Measurements from ENCODE around the gene ZNF598.
A peak's percentile ranks its signal among the peaks of the same experiment; 100 is the strongest.

The ZNF598 gene

DNA sequence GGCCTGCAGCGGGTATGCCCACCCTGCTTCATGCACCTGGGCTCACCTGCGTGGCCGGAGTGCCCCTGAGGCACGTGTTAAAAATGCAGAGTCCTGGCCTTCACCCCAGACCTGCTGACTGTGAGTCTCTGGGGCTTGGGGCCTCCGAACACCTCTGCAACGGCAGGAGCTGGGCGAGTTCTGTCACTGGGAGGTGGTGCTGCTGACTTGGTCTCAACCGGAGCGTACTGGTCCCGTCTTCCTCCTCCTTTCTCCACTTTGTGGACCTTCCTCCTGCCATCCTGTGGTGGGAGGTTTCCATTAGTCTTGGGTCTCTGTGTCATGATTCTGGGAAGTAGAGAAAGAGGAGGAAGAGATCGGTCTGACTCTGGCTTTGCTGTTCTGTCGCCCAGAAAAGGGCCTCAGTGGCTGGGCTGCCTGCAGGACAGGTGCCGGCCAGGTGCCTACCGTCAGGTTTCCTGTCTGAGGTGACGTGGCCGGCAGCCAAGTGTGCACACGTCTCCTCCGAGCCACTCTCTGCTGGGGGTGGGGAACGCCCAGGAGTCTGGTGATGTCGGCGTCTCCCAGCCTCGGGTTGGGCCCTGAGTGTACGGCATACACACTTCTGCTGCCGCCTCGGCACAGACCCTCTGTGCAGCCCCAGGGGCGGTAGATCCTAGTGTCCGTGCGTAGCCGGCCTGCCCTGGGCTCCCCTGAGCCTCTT lies 45.1 kb upstream of the ZNF598 start:
- TF ChIP-seq, protein P1, sequence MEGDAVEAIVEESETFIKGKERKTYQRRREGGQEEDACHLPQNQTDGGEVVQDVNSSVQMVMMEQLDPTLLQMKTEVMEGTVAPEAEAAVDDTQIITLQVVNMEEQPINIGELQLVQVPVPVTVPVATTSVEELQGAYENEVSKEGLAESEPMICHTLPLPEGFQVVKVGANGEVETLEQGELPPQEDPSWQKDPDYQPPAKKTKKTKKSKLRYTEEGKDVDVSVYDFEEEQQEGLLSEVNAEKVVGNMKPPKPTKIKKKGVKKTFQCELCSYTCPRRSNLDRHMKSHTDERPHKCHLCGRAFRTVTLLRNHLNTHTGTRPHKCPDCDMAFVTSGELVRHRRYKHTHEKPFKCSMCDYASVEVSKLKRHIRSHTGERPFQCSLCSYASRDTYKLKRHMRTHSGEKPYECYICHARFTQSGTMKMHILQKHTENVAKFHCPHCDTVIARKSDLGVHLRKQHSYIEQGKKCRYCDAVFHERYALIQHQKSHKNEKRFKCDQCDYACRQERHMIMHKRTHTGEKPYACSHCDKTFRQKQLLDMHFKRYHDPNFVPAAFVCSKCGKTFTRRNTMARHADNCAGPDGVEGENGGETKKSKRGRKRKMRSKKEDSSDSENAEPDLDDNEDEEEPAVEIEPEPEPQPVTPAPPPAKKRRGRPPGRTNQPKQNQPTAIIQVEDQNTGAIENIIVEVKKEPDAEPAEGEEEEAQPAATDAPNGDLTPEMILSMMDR (IDR thresholded peaks at IDR 0.05; ENCODE audit: low read depth, low read length, missing control alignments): no peak
- in situ Hi-C loops (cut with HindIII; ENCODE audit: low sequenced_read_pairs): no loop called here
- DNase-seq (ENCODE audit: low read depth): no peak

DNA sequence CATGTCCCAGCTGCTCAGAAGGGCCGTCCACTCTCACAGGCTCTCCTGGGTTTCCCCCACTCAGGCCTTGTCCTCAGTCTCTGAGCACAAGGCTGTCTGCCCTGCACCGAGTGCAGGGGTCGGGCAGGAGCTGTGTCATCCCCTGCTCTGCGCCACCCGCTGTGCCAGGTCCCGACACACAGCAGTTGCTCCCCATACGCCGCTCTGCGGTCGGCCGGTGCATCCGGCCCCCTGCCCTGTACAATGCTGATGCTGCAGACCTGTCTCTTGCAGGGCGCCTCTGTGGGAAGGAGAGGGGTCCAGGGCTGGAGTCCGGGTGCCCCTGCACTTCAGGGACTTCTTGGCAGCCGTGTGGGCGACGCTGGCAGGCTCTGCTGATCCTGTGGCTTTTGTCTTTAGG lies 44.3 kb upstream of the ZNF598 start:
- no peak for DNase-seq (ENCODE audit: low read depth)
- TF ChIP-seq, protein P1 (IDR thresholded peaks at IDR 0.05; ENCODE audit: low read depth, low read length, missing control alignments): no peak
- H3K4me3 ChIP-seq (ENCODE audit: low read depth, low read length): no peak overlapping the region
- in situ Hi-C loops (cut with HindIII; ENCODE audit: low sequenced_read_pairs): no loop called here

More for the DNA sequence above, 45.1 kb upstream of the ZNF598 start:
- H3K4me3 ChIP-seq (ENCODE audit: low read depth, low read length): no peak overlapping the region

DNA sequence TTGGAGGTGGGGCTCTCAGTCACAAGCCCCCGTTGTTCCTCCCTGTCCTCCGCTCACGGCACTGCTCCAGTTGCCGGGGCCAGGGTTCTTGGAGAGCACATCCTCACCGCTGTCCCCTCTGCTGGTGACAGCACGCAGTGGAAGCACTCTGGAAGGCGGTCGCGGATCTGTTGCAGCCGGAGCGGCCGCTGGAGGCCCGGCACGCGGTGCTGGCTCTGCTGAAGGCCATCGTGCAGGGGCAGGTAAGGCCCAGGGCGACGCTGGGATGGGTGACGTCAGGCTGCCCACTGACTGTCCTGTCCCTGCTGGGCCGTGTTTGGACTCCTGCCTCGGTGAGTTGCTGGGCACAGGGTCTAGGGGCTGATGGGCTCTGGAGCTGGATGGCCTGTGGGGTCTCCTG lies 43.6 kb upstream of the ZNF598 start:
- TF ChIP-seq, protein P1 (IDR thresholded peaks at IDR 0.05; ENCODE audit: low read depth, low read length, missing control alignments): no peak
- in situ Hi-C loops (cut with HindIII; ENCODE audit: low sequenced_read_pairs): no loop called here

DNA sequence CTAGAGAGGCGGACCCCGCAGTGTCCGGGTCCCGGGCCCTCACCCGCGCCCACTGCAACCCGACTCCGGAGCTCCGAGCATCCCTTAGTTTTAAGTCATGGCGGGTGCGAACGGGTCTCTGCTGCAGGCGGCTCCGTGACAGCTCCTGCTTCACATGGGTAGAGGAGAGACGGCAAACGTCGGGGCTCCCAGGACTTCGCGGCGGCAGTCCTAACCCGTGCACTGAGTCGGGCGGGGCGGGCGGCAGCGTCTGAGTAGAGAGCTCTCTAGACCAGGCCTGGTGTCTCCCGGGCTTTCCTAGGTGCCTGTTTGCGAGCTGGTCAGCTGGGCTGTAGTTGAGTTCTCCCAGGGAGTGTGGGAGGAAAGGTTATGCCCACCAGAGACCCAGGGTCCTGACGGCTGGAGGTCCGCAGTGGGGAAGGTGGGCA lies 38.5 kb upstream of the ZNF598 start:
- in situ Hi-C loops (cut with HindIII; ENCODE audit: low sequenced_read_pairs): no loop called here
- H3K4me3 ChIP-seq (ENCODE audit: low read depth, low read length): peak overlapping the region; percentile 79
- no peak for DNase-seq (ENCODE audit: low read depth)
- TF ChIP-seq, protein P1 (IDR thresholded peaks at IDR 0.05; ENCODE audit: low read depth, low read length, missing control alignments): no peak

More for the DNA sequence above, 43.6 kb upstream of the ZNF598 start:
- H3K4me3 ChIP-seq (ENCODE audit: low read depth, low read length): no peak overlapping the region
- no peak for DNase-seq (ENCODE audit: low read depth)

DNA sequence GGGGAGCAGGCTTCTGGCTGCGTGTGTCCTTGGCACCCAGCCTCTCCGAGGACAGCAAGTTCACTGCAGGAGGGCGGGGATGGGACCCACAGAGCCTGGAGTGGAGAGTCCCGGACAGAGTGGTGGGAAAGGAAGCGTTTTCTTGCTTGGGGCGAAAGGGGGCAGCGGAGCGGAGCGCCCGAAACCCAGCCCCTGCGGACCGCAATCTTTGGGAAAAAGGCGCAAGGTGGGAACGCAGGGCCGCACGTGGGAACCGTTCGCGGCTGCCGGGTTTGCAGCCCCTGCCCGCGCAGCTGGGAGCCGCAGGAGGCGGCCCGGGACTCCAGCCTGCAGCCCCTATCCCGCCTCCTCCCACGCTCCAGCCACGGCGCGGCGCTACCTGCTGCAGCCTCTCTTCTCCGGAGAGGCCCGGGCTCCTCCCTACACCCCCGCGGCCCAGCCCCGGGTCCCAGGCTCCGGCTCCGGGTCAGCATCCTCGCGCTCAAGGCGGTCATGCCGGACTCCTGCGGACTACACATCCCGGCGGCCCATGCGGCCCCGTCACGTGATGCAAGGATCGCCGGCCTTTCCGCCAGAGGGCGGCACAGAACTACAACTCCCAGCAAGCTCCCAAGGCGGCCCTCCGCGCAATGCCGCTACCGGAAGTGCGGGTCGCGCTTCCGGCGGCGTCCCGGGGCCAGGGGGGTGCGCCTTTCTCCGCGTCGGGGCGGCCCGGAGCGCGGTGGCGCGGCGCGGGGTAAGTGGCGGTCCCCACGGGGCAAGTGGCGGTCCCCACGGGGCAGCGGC lies 37.9 kb upstream of the ZNF598 start, which contains the start of the genes NTHL1 and TSC2:
Gene NTHL1, minus strand, starts transcription at position 505 of the 786 bp plus-strand sequence. Its CDS starts 11 bp downstream, at position 494.
Gene TSC2, plus strand, starts transcription at position 656 of the 786 bp plus-strand sequence. CDS start 631 bp downstream, outside the sequence.
- H3K4me3 ChIP-seq (ENCODE audit: low read depth, low read length): peak within 1 kb of the TSS; percentile 79
- TF ChIP-seq, protein P1 (IDR thresholded peaks at IDR 0.05; ENCODE audit: low read depth, low read length, missing control alignments): peak; percentile 33
- DNase-seq (ENCODE audit: low read depth): peak; percentile 88
- in situ Hi-C loops (cut with HindIII; ENCODE audit: low sequenced_read_pairs): no loop called here

DNA sequence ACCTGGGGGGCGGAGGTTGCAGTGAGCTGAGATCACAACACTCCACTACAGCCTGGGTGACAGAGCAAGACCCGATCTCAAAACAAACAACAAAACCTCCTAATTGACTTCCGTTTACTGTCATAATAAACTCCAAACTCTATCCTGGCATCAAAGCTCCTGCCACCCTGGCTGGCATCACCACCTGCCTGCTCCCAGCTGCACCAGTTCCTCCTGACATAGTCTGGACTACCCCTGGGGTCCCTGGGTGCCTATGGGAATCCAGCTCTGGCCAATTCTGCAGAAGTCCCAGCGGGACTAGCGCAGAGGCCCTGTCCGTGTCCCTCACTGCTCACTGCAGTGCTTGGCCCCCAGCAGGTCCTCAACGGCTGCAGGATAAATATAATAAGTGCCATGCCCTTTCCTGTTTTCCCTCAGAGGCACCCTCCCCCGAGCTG lies 37.3 kb upstream of the ZNF598 start:
- in situ Hi-C loops (cut with HindIII; ENCODE audit: low sequenced_read_pairs): no loop called here
- DNase-seq (ENCODE audit: low read depth): no peak
- H3K4me3 ChIP-seq (ENCODE audit: low read depth, low read length): peak overlapping the region; percentile 79
- TF ChIP-seq, protein P1 (IDR thresholded peaks at IDR 0.05; ENCODE audit: low read depth, low read length, missing control alignments): no peak

Measured in astrocyte of the cerebellum (primary cell).